Sigmoid colon (tissue), 7 donors: ENCODE measurements around the gene HES3. TPM values are rescaled to one million over a fixed set of nuclear protein-coding genes. Genes with fewer than 3 reads are reported as not detected.

Experiments
- DNase-seq: peaks from one replicate; pipeline ENCODE4 v3.0.0-alpha.2; 2019
- H3K27ac ChIP-seq, 4 donors: fragments of 200-600 bp; sonication (generic); one replicate each; pipeline ENCODE4 v1.5.1; 2016 to 2019; ENCODE audit warnings: mild to moderate bottlenecking in 1 of 4
- H3K27me3 ChIP-seq, 3 donors: fragments of 200-600 bp; sonication (generic); one replicate each; pipeline ENCODE4 v1.5.1; 2019; ENCODE audit warnings: mild to moderate bottlenecking in 1 of 3
- H3K36me3 ChIP-seq, 4 donors: fragments of 200-600 bp; sonication (generic); one replicate each; pipeline ENCODE4 v1.5.1; 2016 to 2019
- H3K4me1 ChIP-seq, 4 donors: fragments of 200-600 bp; sonication (generic); one replicate each; pipeline ENCODE4 v1.5.1; 2017 to 2019
- H3K4me3 ChIP-seq, 4 donors: fragments of 200-600 bp; sonication (generic); one replicate each; pipeline ENCODE4 v1.5.1; 2017 to 2019; ENCODE audit warnings: mild to moderate bottlenecking in 2 of 4, moderate library complexity in 1 of 4
- H3K9me3 ChIP-seq, 4 donors: fragments of 200-600 bp in 3 of 4; sonication (generic) in 3 of 4; one replicate each; pipeline versions ENCODE4 v1.5.1 to v1.6.1; 2013 to 2019
- EP300 ChIP-seq, 4 donors: sonication (generic); formaldehyde crosslinking; IDR thresholded peaks; one replicate each; pipeline ENCODE4 v1.6.1; 2017; ENCODE audit warnings: antibody characterized with exemption in 4 of 4
- POLR2A ChIP-seq, 2 donors: fragments of 450-650 bp; IDR thresholded peaks; one replicate each; pipeline ENCODE4 v1.6.1; 2016; ENCODE audit warnings: antibody characterized with exemption in 2 of 2, mild to moderate bottlenecking in 2 of 2, moderate library complexity in 2 of 2
- POLR2AphosphoS5 ChIP-seq, 4 donors: sonication (generic); formaldehyde crosslinking; IDR thresholded peaks; one replicate each; pipeline ENCODE4 v1.6.1; 2017; ENCODE audit warnings: antibody characterized with exemption in 4 of 4
- WGBS, 2 donors: extraction: QIAGEN DNeasy Blood & Tissue Kit; methylation state at CpG; one replicate each; pipeline ENCODE4 v1.1.7; 2013; 5-methylcytosine and 5-hydroxymethylcytosine counted together
- intact Hi-C: fragments of 100-400 bp; cut with DNase I; formaldehyde crosslinking; loops from one replicate; pipeline ENCODE4 v1.15.1; 2023
- polyA plus RNA-seq, 3 donors: library from polyadenylated mRNA; stranded (reverse); fragments of 200-250 nt; gene quantifications; one replicate each; pipeline ENCODE4 v1.2.3, GENCODE V29; 2013
- total RNA-seq, 4 donors: library from RNA; depleted of rRNA; stranded (reverse); fragments of >200 nt; gene quantifications; one replicate each; pipeline ENCODE4 v1.1.0, GENCODE V29; 2016
- TF ChIP-seq, protein P1 (sequence below), 4 experiments: fragments of 450-650 bp in 3 of 4; fragments of 200-600 bp in 1 of 4; IDR thresholded peaks; one replicate each; pipeline ENCODE4 v1.5.1; 2016 to 2019; ENCODE audit warnings: antibody characterized with exemption in 4 of 4, mild to moderate bottlenecking in 3 of 4, moderate library complexity in 2 of 4
- donor health status: healthy with polysubstance abuse.
- donor health status: Bipolar disorder and iron deficiency.
- donor health status: healthy.

HES3 gene
- total and polyA plus RNA-seq, 7 donors = not detected

DNA sequence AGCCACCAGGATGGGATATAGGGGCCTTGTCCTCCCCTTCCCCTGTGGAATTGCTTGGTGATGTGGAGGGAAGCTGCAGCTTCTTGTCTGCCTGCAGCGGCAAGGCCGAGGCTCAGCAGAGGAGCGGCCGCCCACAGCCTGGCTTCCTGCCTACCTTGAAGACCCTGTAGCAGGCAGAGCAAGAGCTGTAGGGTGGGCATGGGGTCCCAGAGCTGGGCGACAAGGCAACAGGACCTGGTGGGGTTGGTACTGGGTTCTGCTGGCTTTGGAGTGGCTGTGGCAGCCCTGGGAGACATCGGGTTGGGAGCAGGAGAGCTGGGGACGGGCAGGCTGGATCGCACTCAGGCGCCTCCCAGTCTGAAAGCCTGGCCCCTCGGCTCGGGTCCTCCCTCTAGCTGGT, 22.7 kb downstream of the HES3 start:
- no peaks in the 10 kb centered on the region for H3K9me3 ChIP-seq
- peaks cover 0 to 19% (median 11%) of the 10 kb centered on the region in 4 donors for H3K4me1 ChIP-seq
- peaks cover 0 to 7% (median 0%) of the 10 kb centered on the region in 3 donors for H3K27me3 ChIP-seq
- no peak overlapping the region for H3K4me3 ChIP-seq
- H3K27ac ChIP-seq = no peak overlapping the region
- 91 to 96% methylated on average over 11 of the region's 11 CpGs for WGBS, 2 donors
- DNase-seq = no peak
- TF ChIP-seq EP300 (IDR thresholded peaks at IDR 0.05) = no peak
- TF ChIP-seq POLR2A (IDR thresholded peaks at IDR 0.05) = no peak
- no peak for TF ChIP-seq POLR2AphosphoS5 (IDR thresholded peaks at IDR 0.05)
- TF ChIP-seq, protein P1, sequence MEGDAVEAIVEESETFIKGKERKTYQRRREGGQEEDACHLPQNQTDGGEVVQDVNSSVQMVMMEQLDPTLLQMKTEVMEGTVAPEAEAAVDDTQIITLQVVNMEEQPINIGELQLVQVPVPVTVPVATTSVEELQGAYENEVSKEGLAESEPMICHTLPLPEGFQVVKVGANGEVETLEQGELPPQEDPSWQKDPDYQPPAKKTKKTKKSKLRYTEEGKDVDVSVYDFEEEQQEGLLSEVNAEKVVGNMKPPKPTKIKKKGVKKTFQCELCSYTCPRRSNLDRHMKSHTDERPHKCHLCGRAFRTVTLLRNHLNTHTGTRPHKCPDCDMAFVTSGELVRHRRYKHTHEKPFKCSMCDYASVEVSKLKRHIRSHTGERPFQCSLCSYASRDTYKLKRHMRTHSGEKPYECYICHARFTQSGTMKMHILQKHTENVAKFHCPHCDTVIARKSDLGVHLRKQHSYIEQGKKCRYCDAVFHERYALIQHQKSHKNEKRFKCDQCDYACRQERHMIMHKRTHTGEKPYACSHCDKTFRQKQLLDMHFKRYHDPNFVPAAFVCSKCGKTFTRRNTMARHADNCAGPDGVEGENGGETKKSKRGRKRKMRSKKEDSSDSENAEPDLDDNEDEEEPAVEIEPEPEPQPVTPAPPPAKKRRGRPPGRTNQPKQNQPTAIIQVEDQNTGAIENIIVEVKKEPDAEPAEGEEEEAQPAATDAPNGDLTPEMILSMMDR (IDR thresholded peaks at IDR 0.05) = no peak
- no peaks in the 10 kb centered on the region for H3K36me3 ChIP-seq
- intact Hi-C loops = no loop called here

DNA sequence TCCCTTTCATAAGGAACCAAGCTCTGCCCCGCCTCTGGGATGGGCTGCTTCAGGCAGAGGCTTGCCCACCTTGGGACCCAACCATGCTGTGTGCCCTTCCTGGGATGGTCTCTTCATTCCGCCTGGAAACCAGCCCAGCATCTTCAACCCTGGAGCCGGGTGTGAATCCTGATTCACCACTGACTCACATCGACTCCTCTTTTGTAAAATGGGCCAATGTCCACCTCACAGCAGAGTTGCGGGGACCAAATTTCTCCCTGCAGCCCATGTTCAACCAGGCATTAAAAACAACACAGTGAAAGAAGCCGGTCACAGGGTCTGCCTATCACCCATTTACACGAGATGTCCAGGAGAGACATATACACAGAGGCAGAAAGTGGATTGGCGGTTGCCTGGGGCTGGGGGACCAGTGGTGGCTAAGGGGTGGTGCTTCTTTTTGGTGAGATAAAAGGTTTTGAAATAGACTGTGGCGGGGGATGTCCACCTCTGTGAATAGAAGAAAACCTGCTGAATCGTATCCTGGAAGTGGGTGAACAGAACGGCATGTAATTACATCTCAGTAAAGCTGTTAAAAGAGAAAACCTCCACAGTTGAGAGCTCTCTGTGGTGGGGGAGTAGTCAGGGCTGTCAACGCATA, 23.8 kb downstream of the HES3 start:
- WGBS, 2 donors = 91 to 94% methylated on average over 12 of the region's 12 CpGs
- no peak overlapping the region for H3K27ac ChIP-seq
- H3K4me1 ChIP-seq = peaks cover 0 to 29% (median 17%) of the 10 kb centered on the region in 4 donors
- H3K9me3 ChIP-seq = no peaks in the 10 kb centered on the region
- TF ChIP-seq, protein P1 (IDR thresholded peaks at IDR 0.05) = no peak
- no peak for TF ChIP-seq POLR2AphosphoS5 (IDR thresholded peaks at IDR 0.05)
- TF ChIP-seq POLR2A (IDR thresholded peaks at IDR 0.05) = no peak
- no peak for TF ChIP-seq EP300 (IDR thresholded peaks at IDR 0.05)
- intact Hi-C loops = no loop called here
- no peaks in the 10 kb centered on the region for H3K27me3 ChIP-seq
- no peak for DNase-seq
- H3K4me3 ChIP-seq = no peak overlapping the region
- H3K36me3 ChIP-seq = no peaks in the 10 kb centered on the region

DNA sequence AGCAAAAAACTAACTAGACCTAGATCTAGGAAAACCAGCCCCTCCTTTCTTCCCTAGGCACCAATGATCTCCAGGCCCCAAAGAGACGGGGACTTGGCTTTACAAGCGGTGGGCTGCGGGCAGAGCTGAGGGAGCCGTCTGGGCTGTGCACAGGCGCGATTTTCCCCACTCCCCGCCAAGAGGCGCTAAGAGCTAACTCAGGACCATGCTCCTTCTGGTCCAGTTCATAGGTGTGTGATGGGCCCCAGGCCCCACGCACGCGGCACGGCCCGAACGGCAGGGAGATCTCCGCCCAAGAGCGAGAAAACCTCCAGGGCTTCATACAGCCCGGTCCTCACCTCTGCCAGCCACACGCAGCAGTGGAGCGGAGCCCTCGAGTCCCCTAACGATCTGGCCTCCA, 24.4 kb downstream of the HES3 start:
- H3K27ac ChIP-seq = no peak overlapping the region
- H3K36me3 ChIP-seq = no peaks in the 10 kb centered on the region
- TF ChIP-seq POLR2AphosphoS5 (IDR thresholded peaks at IDR 0.05) (no peak), POLR2A (IDR thresholded peaks at IDR 0.05) (no peak), EP300 (IDR thresholded peaks at IDR 0.05) (no peak)
- TF ChIP-seq, protein P1 (IDR thresholded peaks at IDR 0.05) = no peak
- 92 to 95% methylated on average over 21 of the region's 21 CpGs for WGBS, 2 donors
- intact Hi-C loops = no loop called here
- DNase-seq = no peak
- no peaks in the 10 kb centered on the region for H3K27me3 ChIP-seq
- H3K4me3 ChIP-seq = no peak overlapping the region
- peaks cover 0 to 34% (median 21%) of the 10 kb centered on the region in 4 donors for H3K4me1 ChIP-seq
- no peaks in the 10 kb centered on the region for H3K9me3 ChIP-seq

DNA sequence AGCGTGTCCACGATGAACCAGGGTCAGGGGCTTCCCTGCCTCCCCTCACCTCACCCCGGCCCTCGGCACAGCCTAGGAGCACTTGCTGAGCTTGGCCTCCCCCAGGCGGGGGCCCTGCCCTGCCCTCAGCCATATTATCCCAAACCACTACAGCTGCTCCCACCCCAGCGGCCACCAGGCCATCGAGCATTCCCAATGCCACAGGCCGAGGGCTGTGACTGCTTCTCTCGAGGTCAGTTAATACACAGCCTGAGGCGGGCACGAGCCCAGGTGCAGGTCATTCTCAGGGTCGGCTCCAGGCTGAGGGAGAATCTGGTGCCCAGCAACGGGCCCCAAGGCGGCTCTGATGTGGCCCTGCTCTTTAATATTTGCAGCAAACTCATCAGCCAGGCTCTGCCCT, 25.3 kb downstream of the HES3 start:
- H3K9me3 ChIP-seq = no peaks in the 10 kb centered on the region
- TF ChIP-seq, protein P1 (IDR thresholded peaks at IDR 0.05) = no peak
- 82 to 87% methylated on average over 14 of the region's 14 CpGs for WGBS, 2 donors
- intact Hi-C loops = no loop called here
- no peak for DNase-seq
- peaks cover 0 to 34% (median 18%) of the 10 kb centered on the region in 4 donors for H3K4me1 ChIP-seq
- H3K4me3 ChIP-seq = no peak overlapping the region
- H3K36me3 ChIP-seq = no peaks in the 10 kb centered on the region
- no peaks in the 10 kb centered on the region for H3K27me3 ChIP-seq
- peak overlapping the region in 1 of 4 donors; percentile 54 for H3K27ac ChIP-seq
